HCT116 (cell line): ENCODE measurements around the gene CDC14A. TPM values are rescaled to one million over a fixed set of nuclear protein-coding genes. Genes with fewer than 3 reads are reported as not detected.
A peak's percentile ranks its signal among the peaks of the same experiment; 100 is the strongest.

ENCODE experiments used
- ATAC-seq: fragments of 200-7000 bp; cut with Tn5 transposase; 2 replicates; pipeline ENCODE4 v1.9.1; 2020; ENCODE audit warnings: mild to moderate bottlenecking, moderate library complexity
- BruUV-seq: library from RNA; stranded (reverse); fragments of 400-500 nt; replicated peaks from 2 replicates; lab custom pipeline; 2021; lab: Mats Ljungman, UMichigan
- CTCF ChIA-PET: fragments of 300-600 bp; sonication (Branson Sonifier 250); formaldehyde crosslinking; loops from one replicate; lab custom pipeline; 2021; ENCODE audit warnings: antibody characterized with exemption; lab: Charles Lee
- POLR2A ChIA-PET: fragments of 300-600, 350-600 bp; sonication (Branson Sonifier 250); formaldehyde crosslinking; loops from one replicate; lab custom pipeline; 2021; ENCODE audit warnings: antibody characterized with exemption; lab: Charles Lee
- RAD21 ChIA-PET, 2 experiments: fragments of 300-600 bp; sonication (Branson Sonifier 250); formaldehyde crosslinking; loops; one replicate each; lab custom pipeline; 2023; ENCODE audit warnings: low total read pairs in 2 of 2; ENCODE audit not compliant: uncharacterized antibody in 2 of 2, unreplicated experiment in 2 of 2, low non-redundant PET in 1 of 2; lab: Charles Lee
- DNase-seq: peaks from one replicate; pipeline ENCODE4 v3.0.0-alpha.2; 2010; ENCODE audit warnings: low read depth, low spot score
- H2AFZ ChIP-seq: fragments of 200-600 bp; shearing (Covaris generic), sonication (generic); 2 replicates; pipeline ENCODE4 v1.6.1; 2017; ENCODE audit warnings: low read depth, mixed run types, mixed read lengths, antibody characterized with exemption, low read length; ENCODE audit not compliant: poor library complexity, severe bottlenecking
- H3K27ac ChIP-seq: 2 replicates; pipeline ENCODE4 v1.5.1; 2012; ENCODE audit warnings: low read depth, low read length
- H3K27me3 ChIP-seq: fragments of 200-600 bp; sonication (generic); 2 replicates; pipeline ENCODE4 v1.6.1; 2016; ENCODE audit warnings: mixed run types, low read length, mixed read lengths; ENCODE audit not compliant: insufficient read depth
- H3K36me3 ChIP-seq, 2 experiments: fragments of 200-500 bp in 1 of 2; fragments of 200-600 bp in 1 of 2; sonication (Bioruptor generic) in 1 of 2; sonication (generic) in 1 of 2; 2 replicates each; pipeline versions ENCODE4 v1.5.1 to v1.6.1; 2014 to 2016; ENCODE audit warnings: low read length in 2 of 2, inconsistent platforms in 1 of 2, mixed read lengths in 1 of 2, mixed run types in 1 of 2; ENCODE audit not compliant: insufficient read depth in 2 of 2, control insufficient read depth in 1 of 2
- H3K4me1 ChIP-seq, 2 experiments: fragments of 200-600 bp in 1 of 2; sonication (generic) in 1 of 2; 2 replicates each; pipeline versions ENCODE4 v1.5.1 to v1.6.1; 2012 to 2017; ENCODE audit warnings: low read length in 2 of 2, inconsistent platforms in 1 of 2, mild to moderate bottlenecking in 1 of 2, mixed read lengths in 1 of 2, mixed run types in 1 of 2, moderate library complexity in 1 of 2; ENCODE audit not compliant: insufficient read depth in 2 of 2, control insufficient read depth in 1 of 2
- H3K4me2 ChIP-seq: fragments of 200-600 bp; sonication (generic); 2 replicates; pipeline ENCODE4 v1.6.1; 2017; ENCODE audit warnings: mixed run types, low read length, mixed read lengths
- H3K4me3 ChIP-seq, 2 experiments: fragments of 200-600 bp in 1 of 2; sonication (generic) in 1 of 2; replicated peaks in 1 of 2; 2 replicates each; pipeline ENCODE4 v1.5.1; 2011 to 2016; ENCODE audit warnings: low read length in 2 of 2, control low read depth in 1 of 2, low read depth in 1 of 2, mild to moderate bottlenecking in 1 of 2, mixed read lengths in 1 of 2, mixed run types in 1 of 2
- H3K79me2 ChIP-seq: fragments of 200-600 bp; sonication (generic); 2 replicates; pipeline ENCODE4 v1.6.1; 2017; ENCODE audit warnings: mild to moderate bottlenecking, mixed run types, low read length, moderate library complexity, mixed read lengths; ENCODE audit not compliant: insufficient read depth
- H3K9ac ChIP-seq: fragments of 200-600 bp; sonication (generic); 2 replicates; pipeline ENCODE4 v1.6.1; 2016; ENCODE audit warnings: low read length, mixed read lengths
- H3K9me2 ChIP-seq: fragments of 200-600 bp; sonication (generic), shearing (Covaris generic); 2 replicates; pipeline ENCODE4 v1.6.1; 2017; ENCODE audit warnings: mixed run types, mild to moderate bottlenecking, moderate library complexity; ENCODE audit not compliant: insufficient read depth
- H3K9me3 ChIP-seq, 2 experiments: fragments of 200-500 bp in 1 of 2; fragments of 200-600 bp in 1 of 2; sonication (Bioruptor generic) in 1 of 2; sonication (generic) in 1 of 2; 2 replicates each; pipeline ENCODE4 v1.6.1; 2014 to 2017; ENCODE audit warnings: low read length in 2 of 2, mixed read lengths in 2 of 2, inconsistent platforms in 1 of 2, low read depth in 1 of 2, mild to moderate bottlenecking in 1 of 2, mixed run types in 1 of 2, moderate library complexity in 1 of 2; ENCODE audit not compliant: control insufficient read depth in 1 of 2, insufficient read depth in 1 of 2
- H4K20me1 ChIP-seq: fragments of 200-600 bp; sonication (generic), shearing (Covaris generic); 2 replicates; pipeline ENCODE4 v1.6.1; 2017; ENCODE audit warnings: mixed run types, mild to moderate bottlenecking, moderate library complexity; ENCODE audit not compliant: insufficient read depth
- CBX3 ChIP-seq: IDR thresholded peaks from 2 replicates; pipeline ENCODE4 v1.6.1; 2012; ENCODE audit warnings: low read depth
- EGR1 ChIP-seq: IDR thresholded peaks from 2 replicates; pipeline ENCODE4 v1.6.1; 2012; ENCODE audit warnings: low read depth
- JUND ChIP-seq: IDR thresholded peaks from 2 replicates; pipeline ENCODE4 v1.6.1; 2012
- MAX ChIP-seq: IDR thresholded peaks from 2 replicates; pipeline ENCODE4 v1.6.1; 2012
- POLR2A ChIP-seq: IDR thresholded peaks from 2 replicates; pipeline ENCODE4 v1.7.0; 2011; ENCODE audit warnings: borderline replicate concordance; ENCODE audit not compliant: insufficient read depth, insufficient read length; ENCODE audit errors: extremely low read depth
- POLR2AphosphoS5 ChIP-seq: IDR thresholded peaks from 2 replicates; pipeline ENCODE4 v1.6.1; 2011; ENCODE audit warnings: mild to moderate bottlenecking, low read depth, low read length, moderate library complexity
- RAD21 ChIP-seq: IDR thresholded peaks from 2 replicates; pipeline ENCODE4 v1.6.1; 2012; ENCODE audit warnings: low read depth, mild to moderate bottlenecking
- REST ChIP-seq: IDR thresholded peaks from 2 replicates; pipeline ENCODE4 v1.6.1; 2012; ENCODE audit warnings: low read depth
- TCF7L2 ChIP-seq: IDR thresholded peaks from 2 replicates; pipeline ENCODE4 v1.7.0; 2011; ENCODE audit warnings: borderline replicate concordance, inconsistent platforms; ENCODE audit not compliant: insufficient read depth, insufficient read length; ENCODE audit errors: extremely low read depth
- YY1 ChIP-seq: IDR thresholded peaks from 2 replicates; pipeline ENCODE4 v1.6.1; 2011; ENCODE audit warnings: low read length, low read depth, moderate library complexity, mild to moderate bottlenecking; ENCODE audit not compliant: insufficient replicate concordance; ENCODE audit errors: extremely low read depth
- ZFX ChIP-seq: fragments of 450-650 bp; IDR thresholded peaks from 2 replicates; pipeline ENCODE4 v1.6.1; 2017
- intact Hi-C: fragments of 100-400 bp; cut with micrococcal nuclease; formaldehyde crosslinking; loops from 2 replicates; pipeline ENCODE4 v1.10.0; 2022
- total RNA-seq: library from RNA; stranded (reverse); gene quantifications from one replicate; pipeline ENCODE4 v1.2.1, GENCODE V29; 2021; ENCODE audit not compliant: unreplicated experiment
- TF ChIP-seq, protein P1 (sequence below), 3 experiments: fragments of 200-600 bp in 1 of 3; sonication (generic) in 1 of 3; IDR thresholded peaks in 2 of 3; conservative IDR thresholded peaks in 1 of 3; 2 replicates each; pipeline ENCODE4 v1.5.1; 2012 to 2017; ENCODE audit warnings: low read depth in 2 of 3, low read length in 2 of 3, antibody characterized with exemption in 1 of 3, borderline replicate concordance in 1 of 3, control low read depth in 1 of 3, mild to moderate bottlenecking in 1 of 3, mixed read lengths in 1 of 3, mixed run types in 1 of 3, moderate library complexity in 1 of 3; ENCODE audit not compliant: insufficient read depth in 1 of 3

CDC14A gene
- total RNA-seq, 1 experiment from 2014 or later: 5.1 TPM

DNA sequence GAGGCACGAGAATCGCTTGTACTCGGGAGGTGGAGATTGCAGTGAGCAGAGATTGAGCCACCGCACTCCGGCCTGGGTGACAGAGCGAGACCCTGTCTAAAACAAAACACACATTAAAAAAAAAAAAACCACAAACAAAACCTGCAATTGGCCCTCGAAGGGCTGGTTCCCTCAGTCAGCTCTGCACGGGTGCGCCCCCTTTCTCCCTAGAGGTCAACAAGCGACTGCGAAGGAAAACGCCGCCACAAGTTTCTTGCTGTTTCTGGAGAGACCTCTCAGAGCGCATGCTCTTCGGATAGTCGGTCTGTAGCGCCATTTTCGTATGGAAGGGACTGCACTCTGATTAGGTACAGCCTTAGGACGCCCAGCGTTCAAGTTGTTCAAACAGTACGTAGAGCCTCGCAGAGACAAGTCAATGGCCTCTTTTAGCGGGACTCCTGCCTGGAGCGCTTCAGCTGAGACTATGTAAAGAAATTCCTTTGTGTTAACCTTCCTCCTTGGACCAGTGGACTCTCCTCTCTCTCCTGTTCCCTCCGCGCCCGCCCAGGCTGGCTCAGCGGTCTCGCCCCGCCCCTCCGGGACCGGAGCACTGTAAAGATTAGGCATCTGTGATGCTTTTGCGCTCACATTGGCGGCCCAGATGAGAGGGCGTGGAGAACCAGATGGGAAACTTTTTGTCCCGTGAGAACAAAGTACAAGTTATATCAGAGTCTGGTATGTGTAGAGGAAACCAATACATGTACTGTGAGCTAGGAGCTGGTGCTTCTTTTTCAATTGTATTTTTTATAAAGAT, 1.0 kb upstream of the CDC14A start:
- Histone ChIP-seq H3K9me3 (no peaks in the 10 kb centered on the region), H3K4me1 (peaks cover 27 to 49% of the 10 kb centered on the region in 2 experiments), H3K79me2 (no peaks in the 10 kb centered on the region), H3K36me3 (peaks cover 0 to 2% of the 10 kb centered on the region in 2 experiments; a peak in 1 of 4 replicates), H3K27ac (peak overlapping the region; percentile 84), H3K9ac (peak overlapping the region; percentile 72), H3K9me2 (no peaks in the 10 kb centered on the region), H3K4me3 (peak overlapping the region; percentile 72 to 89), H3K27me3 (no peaks in the 10 kb centered on the region), H3K4me2 (peak overlapping the region; percentile 97), H2AFZ (peak overlapping the region; percentile 75), H4K20me1 (no peaks in the 10 kb centered on the region)
- ATAC-seq: peak; percentile 74
- peak; percentile 86 for DNase-seq
- intact Hi-C loops: loop anchor here (1.0 to 10.0 kb wide), 3 partner anchors 85 to 376 kb away; partner anchors contain the start of gene RTCA
- RAD21 ChIA-PET: no interaction called here
- CTCF ChIA-PET: no interaction called here
- POLR2A ChIA-PET: interaction anchor here (1.5 kb wide), 1 partner anchor 85 kb away, joined by 4 read pairs; the partner anchor contains the start of gene RTCA
- BruUV-seq: TSS peak; percentile 93
- TF ChIP-seq RAD21 (peak; percentile 35; the same call in 1 of the 2 replicates), MAX (no peak; the same call in 1 of the 2 replicates), YY1 (peak; percentile 78), ZFX (0 out of 2 replicates have a peak, but pooled peaks have one; percentile 32), POLR2A (peak; percentile 64), REST (no peak), JUND (no peak), TCF7L2 (peak; percentile 28), EGR1 (no peak), POLR2AphosphoS5 (peak; percentile 78), CBX3 (peak; percentile 45; the same call in 1 of the 2 replicates)
- TF ChIP-seq, protein P1, sequence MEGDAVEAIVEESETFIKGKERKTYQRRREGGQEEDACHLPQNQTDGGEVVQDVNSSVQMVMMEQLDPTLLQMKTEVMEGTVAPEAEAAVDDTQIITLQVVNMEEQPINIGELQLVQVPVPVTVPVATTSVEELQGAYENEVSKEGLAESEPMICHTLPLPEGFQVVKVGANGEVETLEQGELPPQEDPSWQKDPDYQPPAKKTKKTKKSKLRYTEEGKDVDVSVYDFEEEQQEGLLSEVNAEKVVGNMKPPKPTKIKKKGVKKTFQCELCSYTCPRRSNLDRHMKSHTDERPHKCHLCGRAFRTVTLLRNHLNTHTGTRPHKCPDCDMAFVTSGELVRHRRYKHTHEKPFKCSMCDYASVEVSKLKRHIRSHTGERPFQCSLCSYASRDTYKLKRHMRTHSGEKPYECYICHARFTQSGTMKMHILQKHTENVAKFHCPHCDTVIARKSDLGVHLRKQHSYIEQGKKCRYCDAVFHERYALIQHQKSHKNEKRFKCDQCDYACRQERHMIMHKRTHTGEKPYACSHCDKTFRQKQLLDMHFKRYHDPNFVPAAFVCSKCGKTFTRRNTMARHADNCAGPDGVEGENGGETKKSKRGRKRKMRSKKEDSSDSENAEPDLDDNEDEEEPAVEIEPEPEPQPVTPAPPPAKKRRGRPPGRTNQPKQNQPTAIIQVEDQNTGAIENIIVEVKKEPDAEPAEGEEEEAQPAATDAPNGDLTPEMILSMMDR (IDR thresholded peaks at IDR 0.05 in 2 of 3, conservative IDR thresholded peaks at IDR 0.05 in 1 of 3; ENCODE audit: borderline replicate concordance in 1 of 3, insufficient read depth in 1 of 3, low read depth in 2 of 3, low read length in 2 of 3): peak in 2 of 3 experiments; percentile 18 to 29; a peak in 2 of 6 replicates
